Measurements from ENCODE around the gene NOP9. TPM values are rescaled to one million over a fixed set of nuclear protein-coding genes. Genes with fewer than 3 reads are reported as not detected.

NOP9 gene
- total and polyA plus RNA-seq, 9 of the 15 experiments (the other 6 are each of a cell fraction or from before 2014, with no cell fraction given) = 1.0 to 27.9 (median 15.1) TPM

GRCh38 chr14:24271134-24271833, 28.4 kb upstream of the NOP9 start, which contains the start of gene RABGGTA (continued):
- TF ChIP-seq, protein P1, sequence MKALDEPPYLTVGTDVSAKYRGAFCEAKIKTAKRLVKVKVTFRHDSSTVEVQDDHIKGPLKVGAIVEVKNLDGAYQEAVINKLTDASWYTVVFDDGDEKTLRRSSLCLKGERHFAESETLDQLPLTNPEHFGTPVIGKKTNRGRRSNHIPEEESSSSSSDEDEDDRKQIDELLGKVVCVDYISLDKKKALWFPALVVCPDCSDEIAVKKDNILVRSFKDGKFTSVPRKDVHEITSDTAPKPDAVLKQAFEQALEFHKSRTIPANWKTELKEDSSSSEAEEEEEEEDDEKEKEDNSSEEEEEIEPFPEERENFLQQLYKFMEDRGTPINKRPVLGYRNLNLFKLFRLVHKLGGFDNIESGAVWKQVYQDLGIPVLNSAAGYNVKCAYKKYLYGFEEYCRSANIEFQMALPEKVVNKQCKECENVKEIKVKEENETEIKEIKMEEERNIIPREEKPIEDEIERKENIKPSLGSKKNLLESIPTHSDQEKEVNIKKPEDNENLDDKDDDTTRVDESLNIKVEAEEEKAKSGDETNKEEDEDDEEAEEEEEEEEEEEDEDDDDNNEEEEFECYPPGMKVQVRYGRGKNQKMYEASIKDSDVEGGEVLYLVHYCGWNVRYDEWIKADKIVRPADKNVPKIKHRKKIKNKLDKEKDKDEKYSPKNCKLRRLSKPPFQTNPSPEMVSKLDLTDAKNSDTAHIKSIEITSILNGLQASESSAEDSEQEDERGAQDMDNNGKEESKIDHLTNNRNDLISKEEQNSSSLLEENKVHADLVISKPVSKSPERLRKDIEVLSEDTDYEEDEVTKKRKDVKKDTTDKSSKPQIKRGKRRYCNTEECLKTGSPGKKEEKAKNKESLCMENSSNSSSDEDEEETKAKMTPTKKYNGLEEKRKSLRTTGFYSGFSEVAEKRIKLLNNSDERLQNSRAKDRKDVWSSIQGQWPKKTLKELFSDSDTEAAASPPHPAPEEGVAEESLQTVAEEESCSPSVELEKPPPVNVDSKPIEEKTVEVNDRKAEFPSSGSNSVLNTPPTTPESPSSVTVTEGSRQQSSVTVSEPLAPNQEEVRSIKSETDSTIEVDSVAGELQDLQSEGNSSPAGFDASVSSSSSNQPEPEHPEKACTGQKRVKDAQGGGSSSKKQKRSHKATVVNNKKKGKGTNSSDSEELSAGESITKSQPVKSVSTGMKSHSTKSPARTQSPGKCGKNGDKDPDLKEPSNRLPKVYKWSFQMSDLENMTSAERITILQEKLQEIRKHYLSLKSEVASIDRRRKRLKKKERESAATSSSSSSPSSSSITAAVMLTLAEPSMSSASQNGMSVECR (CRISPR knock-in tag; IDR thresholded peaks at IDR 0.05) = peak; percentile 20; the same call in 1 of the 2 replicates
- TF ChIP-seq ZNF146 (CRISPR knock-in tag; IDR thresholded peaks at IDR 0.05; ENCODE audit: unreplicated experiment) = no peak
- no peak for TF ChIP-seq ZNF740 (CRISPR knock-in tag; IDR thresholded peaks at IDR 0.05)
- TF ChIP-seq ZNF740 (tag; IDR thresholded peaks at IDR 0.05) = no peak
- TF ChIP-seq TAL1 (IDR thresholded peaks at IDR 0.05) = no peak
- no peak for TF ChIP-seq ZBTB43 (CRISPR knock-in tag; IDR thresholded peaks at IDR 0.05)
- TF ChIP-seq MIER1 (IDR thresholded peaks at IDR 0.05; ENCODE audit: low read depth) = no peak
- no peak for TF ChIP-seq ZFPM2 (CRISPR knock-in tag; IDR thresholded peaks at IDR 0.05)
- TF ChIP-seq FOXP1 (CRISPR knock-in tag; IDR thresholded peaks at IDR 0.05) = no peak
- TF ChIP-seq TAF1 (IDR thresholded peaks at IDR 0.05; ENCODE audit: control insufficient read depth, extremely low read depth, insufficient read depth, low read length, severe bottlenecking) = peak; percentile 55
- TF ChIP-seq PCBP1 (IDR thresholded peaks at IDR 0.05; ENCODE audit: low read depth, low read length, poor library complexity, severe bottlenecking) = peak; percentile 84
- peak; percentile 77 for TF ChIP-seq ATF7 (IDR thresholded peaks at IDR 0.05)
- TF ChIP-seq GABPA (tag; conservative IDR thresholded peaks at IDR 0.05; ENCODE audit: low read depth) = peak; percentile 82
- no peak for TF ChIP-seq ZC3H11A (IDR thresholded peaks at IDR 0.05; ENCODE audit: low read depth, low read length)
- TF ChIP-seq ZNF707 (CRISPR knock-in tag; conservative IDR thresholded peaks at IDR 0.05) = no peak
- TF ChIP-seq ZNF133 (CRISPR knock-in tag; IDR thresholded peaks at IDR 0.05) = no peak
- TF ChIP-seq HNRNPLL (IDR thresholded peaks at IDR 0.05; ENCODE audit: low read depth, low read length, poor library complexity, severe bottlenecking) = peak; percentile 49
- no peak for TF ChIP-seq COPS2 (conservative IDR thresholded peaks at IDR 0.05)
- no peak for TF ChIP-seq CAMTA2 (CRISPR knock-in tag; conservative IDR thresholded peaks at IDR 0.05)
- TF ChIP-seq RHOXF2B (CRISPR knock-in tag; conservative IDR thresholded peaks at IDR 0.05) = no peak
- no peak for TF ChIP-seq HOXB6 (CRISPR knock-in tag; IDR thresholded peaks at IDR 0.05; ENCODE audit: borderline replicate concordance)
- TF ChIP-seq, protein P2, sequence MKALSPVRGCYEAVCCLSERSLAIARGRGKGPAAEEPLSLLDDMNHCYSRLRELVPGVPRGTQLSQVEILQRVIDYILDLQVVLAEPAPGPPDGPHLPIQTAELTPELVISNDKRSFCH (CRISPR knock-in tag; IDR thresholded peaks at IDR 0.05) = no peak
- TF ChIP-seq, protein P2 (tag; IDR thresholded peaks at IDR 0.05) = no peak
